Mesothelial cell of epicardium (in vitro differentiated cells): ENCODE data around the gene STARD8. TPM values are rescaled to one million over a fixed set of nuclear protein-coding genes. Genes with fewer than 3 reads are reported as not detected.

Experiments used
- DNase-seq, 2 experiments: peaks; one replicate each; pipeline ENCODE4 v3.0.0; 2021; ENCODE audit warnings: low spot score in 2 of 2; ENCODE audit not compliant: unreplicated experiment in 2 of 2
- H3K27ac Mint-ChIP-seq: 2 replicates; pipeline ENCODE4 v1.8.0; 2021; ENCODE audit warnings: mixed read lengths
- H3K27me3 Mint-ChIP-seq: 2 replicates; pipeline ENCODE4 v1.8.0; 2021; ENCODE audit warnings: low read depth, mixed read lengths
- H3K36me3 Mint-ChIP-seq: 2 replicates; pipeline ENCODE4 v1.8.0; 2021; ENCODE audit warnings: mixed read lengths
- H3K4me1 Mint-ChIP-seq: 2 replicates; pipeline ENCODE4 v1.8.0; 2021; ENCODE audit warnings: mixed read lengths
- H3K4me3 Mint-ChIP-seq: 2 replicates; pipeline ENCODE4 v1.8.0; 2021; ENCODE audit warnings: mild to moderate bottlenecking, moderate library complexity, mixed read lengths
- H3K9me3 Mint-ChIP-seq: 2 replicates; pipeline ENCODE4 v1.8.0; 2021; ENCODE audit warnings: mixed read lengths
- CTCF ChIP-seq: fragments of 200-600 bp; sonication (generic); IDR thresholded peaks from one replicate; pipeline ENCODE4 v1.5.0; 2021; ENCODE audit warnings: antibody characterized with exemption; ENCODE audit not compliant: unreplicated experiment
- total RNA-seq: library from RNA; stranded (reverse); gene quantifications from 3 replicates; pipeline ENCODE4 v1.2.1, GENCODE V29; 2021

STARD8 gene
- total RNA-seq, 1 donor from 2014 or later = 6.4 TPM

- Mint-ChIP-seq H3K4me3 (no peak overlapping the region), H3K27me3 (peaks cover 2% of the 10 kb centered on the region), H3K36me3 (no peaks in the 10 kb centered on the region), H3K4me1 (peaks cover 7% of the 10 kb centered on the region), H3K9me3 (peaks cover 4% of the 10 kb centered on the region), H3K27ac (no peak overlapping the region)
- no peak for TF ChIP-seq CTCF
- DNase-seq = no peak
Measured at GRCh38 chrX:68697465-68698125, 50.1 kb downstream of the STARD8 start.

- TF ChIP-seq CTCF = no peak
Measured at GRCh38 chrX:68698942-68699341, 51.5 kb downstream of the STARD8 start.

GRCh38 chrX:68699960-68700746, 52.7 kb downstream of the STARD8 start:
- DNase-seq = no peak
- TF ChIP-seq CTCF = no peak
- Mint-ChIP-seq H3K27me3 (peaks cover 2% of the 10 kb centered on the region), H3K27ac (no peak overlapping the region), H3K4me3 (no peak overlapping the region), H3K9me3 (peaks cover 12% of the 10 kb centered on the region), H3K4me1 (peaks cover 5% of the 10 kb centered on the region), H3K36me3 (no peaks in the 10 kb centered on the region)

More at GRCh38 chrX:68698942-68699341, 51.5 kb downstream of the STARD8 start:
- Mint-ChIP-seq H3K9me3 (peaks cover 8% of the 10 kb centered on the region), H3K36me3 (no peaks in the 10 kb centered on the region), H3K27me3 (peaks cover 2% of the 10 kb centered on the region), H3K27ac (no peak overlapping the region), H3K4me3 (no peak overlapping the region), H3K4me1 (peaks cover 7% of the 10 kb centered on the region)
- DNase-seq = no peak

GRCh38 chrX:68703369-68703768, 55.9 kb downstream of the STARD8 start:
- H3K27ac Mint-ChIP-seq = no peak overlapping the region
- H3K4me3 Mint-ChIP-seq = no peak overlapping the region
- H3K4me1 Mint-ChIP-seq = no peaks in the 10 kb centered on the region
- no peak for DNase-seq
- TF ChIP-seq CTCF = no peak
- H3K36me3 Mint-ChIP-seq = no peaks in the 10 kb centered on the region
- H3K9me3 Mint-ChIP-seq = peaks cover 12% of the 10 kb centered on the region
- H3K27me3 Mint-ChIP-seq = no peaks in the 10 kb centered on the region

GRCh38 chrX:68703846-68704245, 56.4 kb downstream of the STARD8 start:
- peaks cover 12% of the 10 kb centered on the region for H3K9me3 Mint-ChIP-seq

More at GRCh38 chrX:68703846-68704245, 56.4 kb downstream of the STARD8 start:
- no peaks in the 10 kb centered on the region for H3K27me3 Mint-ChIP-seq
- no peaks in the 10 kb centered on the region for H3K36me3 Mint-ChIP-seq
- DNase-seq = no peak
- TF ChIP-seq CTCF = no peak
- H3K4me1 Mint-ChIP-seq = no peaks in the 10 kb centered on the region
- no peak overlapping the region for H3K4me3 Mint-ChIP-seq
- no peak overlapping the region for H3K27ac Mint-ChIP-seq
